GM21717 (cell line): ENCODE results near the gene SS18.

Experiments
- ATAC-seq: cut with Tn5 transposase; IDR thresholded peaks from one replicate; pipeline ENCODE4 v1.9.1; 2021; ENCODE audit warnings: mild to moderate bottlenecking, moderate library complexity; ENCODE audit not compliant: unreplicated experiment

The SS18 gene

DNA sequence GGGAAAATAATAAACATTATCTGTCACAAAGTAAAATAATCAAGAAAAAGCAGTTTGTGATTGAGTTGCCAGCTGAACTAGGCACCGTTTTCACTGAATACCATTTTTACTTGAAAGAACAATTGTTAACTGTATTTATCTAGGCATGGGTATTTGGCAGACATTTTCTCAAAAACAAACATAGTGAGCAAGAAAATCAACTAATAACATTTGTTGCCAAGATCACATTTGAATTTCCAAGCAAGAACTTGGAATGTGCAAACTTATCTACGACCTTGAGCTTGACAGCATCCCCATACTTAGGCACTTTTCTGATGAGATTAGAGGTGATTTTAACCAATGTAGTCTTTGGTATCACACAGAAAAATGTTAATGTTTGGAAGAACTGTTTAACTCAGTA, 16.7 kb downstream of the SS18 start:
- ATAC-seq = no peak

DNA sequence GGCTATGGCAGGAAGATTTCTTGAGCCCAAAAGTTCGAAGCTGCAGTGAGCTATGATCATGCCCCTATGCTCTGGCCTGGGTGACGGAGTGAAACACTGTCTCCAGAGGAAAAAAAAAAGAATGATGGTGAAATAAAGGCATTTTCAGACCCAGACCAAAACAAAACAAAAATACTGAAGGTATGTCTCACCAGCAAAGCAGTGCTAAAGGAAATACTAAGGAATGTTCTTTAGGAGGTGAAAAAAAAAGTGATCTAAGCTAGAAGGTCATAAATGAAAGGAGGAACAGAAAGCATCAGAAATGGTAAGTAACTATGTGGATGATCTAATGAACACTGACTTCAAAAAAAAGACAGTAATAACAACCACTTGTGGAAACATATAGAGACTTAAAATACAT, 18.7 kb downstream of the SS18 start:
- no peak for ATAC-seq

DNA sequence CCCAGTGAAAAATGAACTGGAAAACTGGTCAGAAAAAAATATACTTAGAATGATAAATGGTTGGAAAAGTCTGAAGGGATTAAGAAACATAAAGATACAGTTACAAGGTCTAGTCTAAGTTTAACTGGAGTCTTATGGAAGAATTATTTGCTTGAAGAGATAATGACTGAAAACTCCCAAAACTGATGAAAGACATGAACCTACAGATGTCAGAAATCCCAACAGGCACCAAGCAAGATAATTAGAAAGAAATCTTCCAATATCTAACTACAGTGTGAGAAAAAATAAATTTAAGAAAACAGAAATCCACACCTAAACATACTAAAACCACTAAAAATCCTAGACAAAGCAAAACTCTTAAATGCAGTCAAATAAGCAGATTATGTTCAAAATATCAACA, 19.4 kb downstream of the SS18 start:
- ATAC-seq = no peak

DNA sequence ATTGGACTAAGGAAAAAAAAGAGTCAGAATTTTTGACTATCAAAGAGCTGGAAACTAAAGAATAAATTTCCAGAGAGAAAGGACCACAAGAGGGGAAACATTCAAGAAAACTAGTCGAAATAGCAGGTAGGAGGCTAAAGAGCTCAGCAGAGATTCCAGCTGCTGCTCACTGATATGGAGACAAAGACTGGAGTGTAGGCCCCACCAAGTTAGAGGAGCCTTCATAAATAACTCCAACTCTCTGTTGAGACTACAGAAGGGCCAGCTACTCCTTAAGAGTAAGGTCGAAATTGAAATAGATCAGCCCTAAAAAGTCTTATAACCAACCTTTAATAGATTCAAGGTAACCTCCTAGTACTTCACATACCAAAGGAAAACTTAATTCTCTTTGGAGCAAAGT, 31.1 kb downstream of the SS18 start:
- ATAC-seq = no peak

DNA sequence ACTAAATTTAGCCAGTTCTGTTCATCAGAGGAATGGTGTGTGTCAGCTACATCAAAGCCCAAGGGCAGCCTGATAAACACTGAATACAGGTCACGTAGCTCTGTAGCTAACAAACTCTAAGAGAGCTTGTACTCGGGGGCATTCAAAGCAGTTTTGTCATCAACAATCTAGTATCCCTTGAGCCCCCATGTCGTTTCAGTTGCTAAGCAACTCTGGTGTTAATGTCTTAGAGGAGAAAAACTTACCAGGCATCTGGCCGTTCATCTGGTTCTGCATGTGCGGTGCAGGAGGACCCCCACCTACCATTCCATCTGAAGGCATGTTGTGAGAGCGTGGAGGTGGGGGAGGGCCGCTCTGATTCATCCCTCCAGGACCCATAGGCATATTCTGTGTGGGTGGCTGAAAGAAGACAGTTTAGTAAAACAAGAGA, 33.1 kb downstream of the SS18 start:
- ATAC-seq = no peak

DNA sequence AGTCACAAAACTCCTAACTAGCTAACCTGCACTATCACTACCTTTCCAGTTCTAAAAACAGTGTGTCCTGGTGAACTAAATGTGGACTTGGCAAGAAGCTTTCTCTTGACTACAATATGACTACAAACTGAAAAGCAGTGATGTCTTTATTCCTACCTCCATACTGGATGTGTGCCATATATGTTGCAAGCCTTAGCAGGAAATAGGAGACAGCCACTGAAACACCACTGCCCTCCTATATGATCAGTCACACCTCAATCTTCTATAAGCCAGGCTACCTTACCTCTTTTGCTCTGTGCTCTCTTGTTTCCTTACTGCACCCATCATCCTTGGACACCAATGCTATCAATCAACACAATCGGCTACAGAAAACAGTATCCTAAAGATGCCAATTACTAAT, 34.1 kb downstream of the SS18 start:
- no peak for ATAC-seq

GRCh38 chr18:26052505-26052904, 37.9 kb downstream of the SS18 start:
- no peak for ATAC-seq

- no peak for ATAC-seq
These were observed 38.6 kb downstream of the SS18 start for GRCh38 chr18:26051843-26052242.

DNA sequence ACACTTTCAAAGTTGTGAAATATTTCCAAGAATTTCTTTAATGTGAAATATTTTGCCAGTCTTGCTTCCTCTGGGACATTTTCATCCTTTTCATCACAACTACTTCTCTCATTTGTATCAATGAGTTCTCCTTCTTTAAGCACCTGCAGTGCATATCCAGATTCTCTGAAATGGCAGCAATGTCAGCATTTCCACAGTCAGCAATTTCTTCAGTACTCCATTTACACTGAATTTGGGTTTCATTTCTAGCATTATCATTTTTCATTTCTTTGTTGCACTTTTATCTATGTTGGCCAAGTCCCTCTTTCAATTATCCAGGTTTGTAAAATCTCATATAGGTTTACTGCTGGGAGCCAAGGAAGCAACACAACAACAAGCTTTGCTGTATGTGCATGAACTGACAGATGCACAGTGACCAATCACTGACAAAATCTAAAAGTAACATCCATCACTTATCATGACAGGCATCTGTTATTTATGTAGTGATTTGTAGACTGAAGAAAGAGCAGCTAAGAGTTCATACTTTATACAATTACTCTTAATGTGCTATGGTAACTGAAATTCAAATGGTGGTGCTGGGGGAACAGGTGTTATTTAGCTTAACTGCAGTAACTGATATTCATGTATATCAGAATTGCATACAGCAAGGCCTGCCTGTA, 43.9 kb downstream of the SS18 start:
- ATAC-seq = no peak

- no peak for ATAC-seq
These were observed 45.6 kb downstream of the SS18 start for GRCh38 chr18:26044807-26045206.

DNA sequence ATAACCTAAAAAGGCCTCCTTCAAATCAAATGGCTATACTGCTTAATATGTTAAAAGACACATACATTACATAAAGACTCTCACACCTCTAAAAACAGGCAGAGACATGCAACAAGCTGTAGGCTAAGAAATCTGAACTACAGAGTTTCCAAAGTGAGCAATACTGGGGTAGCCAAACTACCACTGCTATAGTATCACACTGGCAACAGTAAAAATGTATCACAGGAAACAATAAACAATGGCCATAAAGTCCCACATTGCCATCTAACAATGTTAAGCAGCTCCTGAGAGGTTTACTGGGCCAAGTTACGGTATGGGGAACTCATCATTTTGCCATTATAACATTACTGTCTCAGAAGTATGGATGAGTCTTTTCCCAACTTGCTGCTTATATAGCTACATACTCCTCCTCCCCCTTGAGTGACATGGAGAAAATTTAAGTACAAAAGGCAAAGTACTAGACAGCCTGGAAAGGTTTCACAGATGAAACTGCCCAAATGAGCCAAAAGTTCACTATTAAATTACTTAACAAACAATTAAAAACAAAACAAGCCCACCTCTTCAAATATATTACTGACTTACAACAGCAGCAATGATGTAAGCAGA, 50.3 kb downstream of the SS18 start:
- ATAC-seq = no peak

GRCh38 chr18:26039203-26039602, 51.2 kb downstream of the SS18 start:
- no peak for ATAC-seq

GRCh38 chr18:26036635-26037034, 53.8 kb downstream of the SS18 start:
- no peak for ATAC-seq

DNA sequence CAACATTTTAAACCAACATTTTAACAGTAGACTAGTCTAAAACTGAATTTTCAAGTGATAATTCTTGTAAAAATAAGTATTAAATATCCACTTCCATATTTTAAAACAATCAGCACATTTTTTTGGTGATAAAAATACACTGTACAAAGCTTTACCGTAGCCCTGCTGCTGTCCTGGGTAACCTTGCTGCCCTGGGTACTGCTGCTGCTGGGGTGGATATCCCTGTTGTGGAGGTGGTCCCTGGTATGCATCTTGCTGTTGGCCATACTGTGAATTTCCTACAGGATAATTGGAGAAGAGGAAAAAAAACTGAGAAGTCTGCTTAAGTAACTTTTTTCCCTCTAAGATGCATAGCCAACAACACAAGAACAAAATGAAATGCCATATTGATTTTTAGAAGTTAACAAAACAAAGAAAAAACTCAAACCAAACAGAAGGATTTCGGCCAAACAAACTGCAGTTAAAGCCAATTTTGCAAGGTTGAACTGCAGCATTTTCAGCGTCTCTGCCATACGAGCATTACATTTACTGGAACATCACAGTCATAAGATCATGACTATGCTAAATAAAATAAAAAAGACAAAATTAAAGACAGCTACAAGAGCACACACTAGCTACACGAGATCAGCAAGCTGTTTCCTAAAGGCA, 55.4 kb downstream of the SS18 start:
- ATAC-seq = no peak

- no peak for ATAC-seq
These were observed 67.8 kb downstream of the SS18 start for GRCh38 chr18:26022585-26022984.

DNA sequence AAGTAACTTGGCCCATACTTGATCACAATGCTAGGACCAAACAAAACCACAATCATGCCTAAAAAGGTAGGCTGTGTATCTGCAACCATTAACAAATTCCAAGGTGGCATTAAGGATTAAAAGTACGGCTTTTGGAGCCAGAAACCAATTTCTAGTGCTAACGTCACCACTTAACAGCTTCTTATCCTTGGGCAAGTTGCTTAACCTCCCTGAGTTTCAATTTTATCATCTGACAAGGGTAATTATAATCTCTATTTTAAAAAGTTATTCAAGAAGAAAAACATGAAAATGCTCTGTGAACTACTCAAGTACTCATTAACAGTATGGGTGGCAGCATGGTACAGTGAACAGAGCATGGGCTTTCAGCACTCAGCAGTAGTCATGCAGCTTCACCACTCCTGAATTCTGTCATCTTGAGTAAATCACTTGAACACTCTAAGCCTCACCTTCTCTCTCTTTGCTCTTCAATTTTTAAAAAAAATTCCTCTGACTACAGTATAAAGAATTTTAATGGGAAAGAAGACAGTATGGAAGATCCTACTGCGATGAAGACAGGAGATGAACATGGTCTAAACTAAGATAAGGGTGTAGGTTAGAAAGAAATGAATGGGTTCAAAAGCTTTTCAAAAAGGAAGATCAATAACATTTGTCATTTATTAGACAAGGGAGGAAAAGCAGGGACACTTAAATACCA, 69.2 kb downstream of the SS18 start:
- ATAC-seq = no peak

GRCh38 chr18:26017929-26018328, 72.5 kb downstream of the SS18 start:
- no peak for ATAC-seq

DNA sequence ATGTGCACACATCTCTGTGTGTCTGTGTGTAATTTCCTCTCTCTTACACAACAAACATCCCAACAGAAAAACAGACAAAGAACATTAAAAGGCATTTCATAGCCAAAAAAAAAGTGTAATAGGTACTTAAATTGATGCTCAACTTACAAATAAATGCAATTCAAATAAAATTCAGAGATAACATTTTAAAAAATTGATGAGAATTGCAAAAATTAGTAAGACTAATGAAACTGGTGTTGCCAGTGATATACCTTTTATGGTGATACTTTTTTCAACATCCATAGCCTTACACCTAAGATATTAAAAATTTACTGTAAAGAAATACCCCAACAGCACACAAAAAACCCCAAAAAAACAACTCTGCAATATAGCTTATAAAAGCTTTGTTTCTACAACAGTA, 76.0 kb downstream of the SS18 start:
- no peak for ATAC-seq

GRCh38 chr18:26008619-26009018, 81.8 kb downstream of the SS18 start:
- no peak for ATAC-seq

- ATAC-seq = no peak
These were observed 82.3 kb downstream of the SS18 start for GRCh38 chr18:26008096-26008495.

DNA sequence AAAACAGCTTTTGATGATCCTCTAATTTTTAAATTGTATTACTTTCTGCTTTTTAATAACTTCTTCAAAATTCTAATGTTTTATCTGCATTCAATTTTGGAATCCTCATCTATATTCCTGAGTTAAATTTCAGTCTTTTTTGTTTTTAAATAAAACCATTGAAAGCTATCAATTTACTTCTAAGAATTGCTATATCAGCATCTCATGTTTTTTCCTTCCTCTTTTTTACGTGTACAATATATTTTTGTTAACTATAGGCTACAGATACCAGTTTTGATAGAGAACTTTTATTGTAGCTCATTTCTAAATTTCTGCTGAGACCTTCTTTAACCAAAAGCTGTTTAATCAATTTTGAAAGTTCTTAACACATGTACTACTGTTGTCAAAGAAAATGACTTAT, 84.5 kb downstream of the SS18 start:
- ATAC-seq = no peak

- no peak for ATAC-seq
These were observed 85.6 kb downstream of the SS18 start for GRCh38 chr18:26004832-26005231.
